NCI-H146 (cell line): ENCODE results near the gene IGLON5.

Source experiments
- DNase-seq: peaks from one replicate; lab custom pipeline; 2025; lab: John Stamatoyannopoulos, UW

IGLON5 gene

GRCh38 chr19:51311351-51312257 lies at the start of gene IGLON5:
Gene IGLON5, plus strand, starts transcription at chr19:51311644. Its CDS starts 204 bp downstream, at chr19:51311848.
- DNase-seq: no peak

- no peak for DNase-seq
Measured at GRCh38 chr19:51263808-51264207, 47.6 kb upstream of the IGLON5 start.

- DNase-seq: no peak
Measured at GRCh38 chr19:51271067-51271466, 40.4 kb upstream of the IGLON5 start.

DNA sequence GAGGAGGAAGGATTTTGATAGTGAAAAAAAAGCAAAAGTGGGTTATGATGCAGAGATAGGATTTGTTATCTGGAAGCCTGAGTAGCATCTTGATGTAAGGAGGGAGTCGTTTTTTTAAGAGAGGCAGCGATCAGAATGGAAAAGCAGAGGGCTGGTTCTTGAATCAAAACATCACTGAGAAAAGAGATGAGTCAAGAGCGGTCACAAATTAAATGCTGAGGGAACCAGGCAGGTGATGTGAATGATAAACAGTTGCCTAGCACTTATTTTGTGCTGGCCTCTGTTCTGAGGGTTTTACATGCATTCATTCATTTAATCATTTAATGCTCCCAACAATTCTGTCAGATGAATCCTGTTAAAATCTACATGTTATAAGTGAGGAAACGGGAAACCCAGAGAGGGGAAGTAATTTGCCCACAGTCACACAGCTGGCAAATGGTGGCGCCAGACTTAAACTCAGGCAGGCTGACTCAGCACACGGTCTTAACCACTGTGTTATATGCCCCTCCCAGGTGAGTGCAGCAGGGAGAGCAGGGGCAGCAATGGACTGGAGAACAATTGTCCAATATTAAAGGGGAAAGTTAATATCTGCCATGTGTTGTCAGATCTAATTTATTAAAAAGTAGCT lies 39.1 kb upstream of the IGLON5 start:
- no peak for DNase-seq

GRCh38 chr19:51274049-51274770 lies 37.2 kb upstream of the IGLON5 start:
- no peak for DNase-seq

DNA sequence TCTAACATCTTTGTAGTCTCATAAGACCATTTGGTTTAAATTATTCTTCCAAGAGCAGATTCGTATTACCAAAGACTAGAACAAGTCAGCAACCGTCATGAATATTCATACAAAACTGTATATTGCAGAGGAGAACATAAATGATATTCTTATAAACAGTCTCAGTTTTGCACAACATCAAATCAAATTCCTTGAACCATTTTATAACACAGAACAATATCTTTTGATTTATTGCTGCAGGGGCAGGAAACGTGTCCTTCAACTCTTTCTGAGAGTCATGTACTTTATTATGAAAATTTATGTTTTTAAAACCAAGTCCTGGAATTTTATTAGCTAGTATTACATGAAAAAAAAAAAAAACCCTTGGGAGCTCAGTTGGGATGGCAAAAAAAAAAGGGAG lies 34.3 kb upstream of the IGLON5 start:
- no peak for DNase-seq

GRCh38 chr19:51282335-51282734 lies 29.1 kb upstream of the IGLON5 start:
- no peak for DNase-seq

GRCh38 chr19:51285682-51286081 lies 25.8 kb upstream of the IGLON5 start:
- DNase-seq: no peak

GRCh38 chr19:51289635-51290034 lies 21.8 kb upstream of the IGLON5 start:
- no peak for DNase-seq

DNA sequence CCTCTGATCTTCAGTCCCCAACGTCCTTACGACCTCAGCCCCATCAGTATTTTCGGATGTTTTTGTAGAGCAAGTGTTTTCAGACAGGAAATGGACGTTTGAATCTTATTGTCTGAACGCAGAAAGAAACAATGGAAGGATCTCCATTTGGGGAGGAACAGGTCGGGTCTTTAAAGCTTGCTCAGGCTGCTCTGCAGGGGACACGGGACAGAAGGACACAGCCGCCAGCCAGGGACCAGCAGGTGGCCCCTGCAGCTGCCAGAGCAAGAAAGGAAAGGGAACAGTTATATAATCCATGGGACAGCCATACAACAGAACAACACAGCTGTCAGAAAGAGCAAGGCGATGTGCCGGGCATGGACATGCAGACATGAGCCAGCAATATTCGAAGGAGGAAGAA lies 18.5 kb upstream of the IGLON5 start:
- no peak for DNase-seq

GRCh38 chr19:51293571-51294210 lies 17.8 kb upstream of the IGLON5 start:
- no peak for DNase-seq

- no peak for DNase-seq
Measured at GRCh38 chr19:51294211-51294976, 17.1 kb upstream of the IGLON5 start.

DNA sequence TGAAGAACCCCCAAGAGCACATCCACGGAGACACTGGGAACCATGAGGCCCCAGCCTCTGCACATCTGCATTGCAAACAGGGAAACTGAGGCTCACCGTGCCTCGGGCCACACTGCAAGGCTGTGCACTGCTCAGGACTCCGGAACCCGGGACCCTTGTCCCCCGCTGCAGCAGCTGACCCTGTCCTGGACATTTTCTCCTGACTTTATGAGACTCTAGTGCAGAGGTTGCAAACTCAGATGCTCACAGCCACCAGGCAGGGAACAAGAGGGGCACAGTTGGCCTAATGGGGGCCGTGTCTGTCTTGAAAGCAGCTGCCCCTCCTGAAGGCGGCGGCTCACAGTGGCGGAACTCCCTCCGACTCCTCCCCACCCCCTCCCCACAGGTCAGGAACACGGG lies 16.5 kb upstream of the IGLON5 start:
- no peak for DNase-seq

GRCh38 chr19:51295382-51296126 lies 15.9 kb upstream of the IGLON5 start:
- DNase-seq: no peak

DNA sequence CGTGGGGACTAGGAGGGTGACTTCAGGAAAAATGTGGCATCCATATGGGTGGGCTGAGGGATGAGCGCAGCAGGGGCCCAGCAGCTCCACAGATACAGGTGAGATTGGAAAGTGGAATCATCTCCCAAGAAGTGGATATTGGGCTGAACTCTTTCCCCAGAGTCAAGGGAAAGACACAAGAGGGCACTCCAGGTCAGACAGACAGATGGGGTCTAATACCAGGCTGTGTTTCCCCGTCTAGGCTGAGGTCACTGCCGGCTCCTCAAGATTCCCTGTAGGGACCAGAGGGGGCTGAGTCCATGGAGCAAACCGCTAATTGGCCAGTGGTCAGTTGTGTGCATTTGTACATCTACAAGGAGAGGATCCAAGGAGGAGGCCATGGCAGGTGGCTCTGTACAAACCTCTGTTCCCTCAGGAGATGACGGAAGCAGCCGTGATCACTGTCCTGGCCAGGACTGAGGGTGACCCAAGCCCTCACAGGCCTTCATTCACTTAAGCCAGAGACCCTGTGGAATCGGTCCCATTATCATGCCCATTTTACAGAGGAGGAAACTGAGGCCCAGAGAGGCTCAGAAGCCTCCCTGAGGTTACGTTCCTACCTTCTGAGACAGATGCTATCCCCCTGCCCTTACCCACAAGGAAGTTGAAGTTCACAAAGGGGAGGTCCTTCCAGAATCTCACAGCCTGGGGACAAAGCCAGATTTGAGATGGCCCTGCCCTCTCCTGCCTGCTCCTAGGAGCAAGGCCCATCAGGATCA lies 14.9 kb upstream of the IGLON5 start:
- no peak for DNase-seq

- no peak for DNase-seq
Measured at GRCh38 chr19:51297406-51297805, 14.0 kb upstream of the IGLON5 start.

GRCh38 chr19:51301266-51301665 lies 10.2 kb upstream of the IGLON5 start:
- DNase-seq: no peak

- no peak for DNase-seq
Measured at GRCh38 chr19:51305479-51305878, 6.0 kb upstream of the IGLON5 start.

GRCh38 chr19:51316688-51317087 lies 5.2 kb downstream of the IGLON5 start:
- DNase-seq: no peak

DNA sequence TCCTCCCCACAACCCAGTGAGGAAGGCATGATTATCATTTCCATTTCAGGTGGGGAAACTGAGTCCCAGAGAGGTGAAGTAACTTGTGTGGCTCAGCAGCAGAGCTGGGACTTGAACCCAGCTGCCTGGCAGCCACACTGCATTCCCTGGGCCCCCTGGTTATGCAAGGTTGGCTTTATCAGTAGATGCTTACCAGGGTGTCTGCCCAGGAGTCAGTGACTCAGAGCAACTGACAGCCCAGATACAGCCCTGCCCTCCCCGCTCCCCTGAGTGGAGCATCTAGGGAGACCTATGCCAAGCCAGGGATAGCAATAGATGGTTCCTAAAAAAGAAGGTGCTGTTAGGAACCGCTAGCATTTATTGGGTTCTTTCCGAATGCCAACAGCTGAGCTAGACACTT lies 5.9 kb downstream of the IGLON5 start:
- DNase-seq: no peak
